GM12872 (cell line): Measurements from ENCODE around the gene FBLN2.

Experiments used
- CTCF ChIP-seq: IDR thresholded peaks from 3 replicates; pipeline ENCODE4 v1.5.1; 2011; ENCODE audit warnings: low read depth, mild to moderate bottlenecking, low read length, moderate library complexity; ENCODE audit not compliant: insufficient read depth

FBLN2 gene

DNA sequence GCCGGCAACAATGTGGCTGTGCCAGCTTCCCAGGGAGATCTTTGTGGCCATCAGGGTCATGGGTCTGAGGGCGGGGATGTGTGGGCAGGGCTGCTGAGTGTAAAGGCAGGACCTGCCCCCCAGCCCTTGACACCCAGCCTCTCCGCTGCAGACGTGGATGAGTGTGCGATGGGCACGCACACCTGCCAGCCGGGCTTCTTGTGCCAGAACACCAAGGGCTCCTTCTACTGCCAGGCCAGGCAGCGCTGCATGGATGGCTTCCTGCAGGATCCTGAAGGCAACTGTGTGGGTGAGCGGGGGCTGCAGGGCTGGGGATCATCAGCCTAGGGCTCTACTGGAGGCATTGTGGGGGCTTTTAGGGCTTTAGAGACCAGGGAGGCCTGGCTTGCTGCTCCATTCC lies 78.8 kb downstream of the FBLN2 start:
- no peak for TF ChIP-seq CTCF

GRCh38 chr3:13628432-13628831 lies 79.5 kb downstream of the FBLN2 start:
- no peak for TF ChIP-seq CTCF

- no peak for TF ChIP-seq CTCF
Observed at GRCh38 chr3:13628841-13629551, 80.1 kb downstream of the FBLN2 start.

- no peak for TF ChIP-seq CTCF
Observed at GRCh38 chr3:13629644-13630043, 80.7 kb downstream of the FBLN2 start.

- TF ChIP-seq CTCF: no peak
Observed at GRCh38 chr3:13631256-13631655, 82.3 kb downstream of the FBLN2 start.

GRCh38 chr3:13633176-13633575 lies 84.3 kb downstream of the FBLN2 start:
- TF ChIP-seq CTCF: no peak

DNA sequence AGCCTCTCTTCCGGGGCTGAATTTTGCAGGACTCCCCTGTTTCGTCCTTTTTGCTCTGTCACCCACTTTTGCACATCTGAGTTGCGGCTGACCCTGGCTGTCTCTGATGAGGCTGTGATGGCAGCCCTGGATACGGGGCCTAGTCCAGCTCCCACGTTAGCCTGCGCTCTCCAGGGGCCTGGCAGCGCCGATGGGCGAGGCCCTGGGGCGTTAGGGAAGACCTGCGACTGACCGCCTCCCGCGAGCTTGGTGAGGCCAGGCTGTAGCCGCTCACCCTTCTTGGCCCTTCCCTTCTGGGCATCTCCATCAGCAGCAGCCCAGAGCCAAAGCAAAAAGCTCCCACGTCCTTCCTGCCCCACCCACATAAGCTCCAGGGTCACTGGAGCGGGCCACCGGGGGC lies 85.2 kb downstream of the FBLN2 start:
- TF ChIP-seq CTCF: no peak

- TF ChIP-seq CTCF: no peak
Observed at GRCh38 chr3:13634615-13635014, 85.7 kb downstream of the FBLN2 start.
